Epidermal melanocyte (primary cell): ENCODE data around the gene VCX.
"Not testable (repeated sequence)": the region's sequence is repeated elsewhere in the genome, so short reads cannot be mapped to it uniquely, and the experiment has no call there.

Experiments used
- DNase-seq: peaks from one replicate; pipeline ENCODE4 v3.0.0; 2011; ENCODE audit warnings: low spot score; ENCODE audit not compliant: insufficient read length

Gene VCX

DNA sequence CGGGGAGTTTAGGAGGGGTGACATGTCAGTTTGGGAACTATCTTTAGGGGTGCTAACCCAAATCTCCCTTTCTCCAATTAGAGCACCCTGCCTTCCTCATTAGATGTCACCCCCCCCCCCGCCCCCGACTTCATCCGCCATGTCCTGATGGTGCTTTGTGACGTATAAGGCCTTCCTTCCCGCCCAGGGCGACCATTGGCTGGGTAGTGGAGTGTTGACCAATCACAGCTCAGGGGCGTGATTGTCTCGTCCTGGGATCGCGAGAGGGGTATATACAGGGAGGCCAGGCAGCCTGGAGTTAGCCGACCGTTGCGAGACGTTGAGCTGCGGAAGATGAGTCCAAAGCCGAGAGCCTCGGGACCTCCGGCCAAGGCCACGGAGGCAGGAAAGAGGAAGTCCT is at the start of gene VCX:
Gene VCX (plus strand): TSS at position 301 of the 400 bp plus-strand sequence. CDS start 33 bp downstream, at position 334.
- DNase-seq: not testable (repeated sequence)

DNA sequence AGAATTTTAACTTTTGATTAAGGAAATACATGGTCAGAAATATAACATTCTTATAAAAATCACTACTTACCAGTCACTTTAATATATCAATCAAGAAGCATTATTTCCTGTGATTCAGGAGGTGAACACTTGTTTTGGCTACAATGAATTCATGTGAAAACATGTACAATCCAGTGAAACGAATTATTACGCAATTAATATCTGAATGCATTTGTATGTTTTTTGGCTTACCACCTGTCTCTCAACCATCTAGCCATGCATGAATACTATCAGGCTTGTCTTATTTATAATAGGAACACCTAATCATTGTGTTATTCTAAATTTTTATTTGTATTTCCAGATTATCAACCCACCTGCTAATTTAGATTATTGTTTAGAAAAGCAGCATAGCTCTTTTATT is 44.6 kb upstream of the VCX start:
- no peak for DNase-seq

DNA sequence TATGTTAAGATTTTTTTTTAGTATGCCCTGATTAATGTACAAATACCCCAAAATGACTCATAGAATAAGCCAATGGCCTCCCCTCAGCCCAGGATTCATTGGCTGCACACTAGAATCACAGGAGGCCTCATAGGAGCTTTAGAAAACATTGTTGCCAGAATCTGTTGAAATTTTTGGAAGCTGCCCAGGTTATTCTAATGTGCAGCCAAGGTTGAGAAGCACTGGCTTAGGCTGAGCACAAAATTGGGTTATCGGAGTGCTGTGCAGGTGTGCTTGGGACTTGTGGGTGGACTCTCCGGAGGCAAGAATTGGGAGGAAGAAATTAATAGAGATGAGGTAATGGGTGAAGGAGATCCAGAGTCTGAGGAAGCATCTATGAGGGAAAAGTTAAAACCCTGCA is 41.3 kb upstream of the VCX start:
- no peak for DNase-seq

DNA sequence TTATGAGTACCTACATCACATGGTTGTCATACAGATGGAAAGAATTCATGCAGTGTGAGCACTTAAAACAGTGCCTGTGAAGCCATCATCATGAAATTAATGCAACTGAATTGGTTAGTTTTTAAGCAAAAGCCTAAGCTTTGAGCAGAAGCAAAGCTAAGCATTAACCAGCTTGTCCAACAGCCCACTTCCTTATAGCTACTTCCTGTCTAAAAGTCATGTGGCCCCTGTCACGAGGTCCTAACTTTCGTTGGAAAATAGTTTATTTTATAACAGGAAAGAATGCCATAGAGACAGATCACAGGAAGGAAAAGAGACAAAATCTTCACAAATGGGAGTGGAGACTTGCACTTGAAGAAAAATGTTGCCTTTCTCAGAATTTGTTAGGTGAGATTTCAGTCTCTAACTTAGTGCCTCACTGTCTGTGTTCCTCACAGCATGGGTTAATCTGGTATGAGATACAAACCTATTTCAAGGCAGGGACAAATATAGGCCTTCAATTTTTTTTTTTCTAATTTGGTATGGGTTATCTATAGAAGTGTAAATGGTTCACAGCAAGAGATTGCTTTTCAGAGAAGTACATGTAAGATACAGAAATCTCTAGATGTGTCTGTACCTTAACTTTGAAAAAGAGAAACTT is 27.7 kb upstream of the VCX start:
- no peak for DNase-seq

DNA sequence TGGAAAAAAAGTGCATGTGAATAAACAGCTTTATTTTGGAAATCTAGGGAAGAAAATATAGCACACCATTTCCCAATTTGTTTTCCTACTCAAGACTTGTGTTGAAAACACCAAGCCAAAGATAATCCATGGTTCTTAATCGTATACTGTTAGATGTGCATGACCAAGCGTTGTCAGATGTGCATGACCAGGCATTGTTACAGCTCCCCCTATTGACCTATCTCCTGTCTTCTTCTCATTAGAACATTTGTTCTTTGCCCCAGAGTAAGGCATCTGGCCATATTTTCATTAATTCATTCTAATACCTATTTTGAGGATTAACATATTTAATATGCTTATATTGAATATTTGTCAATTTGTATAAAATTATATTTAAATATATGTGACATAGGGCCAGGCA is 14.4 kb upstream of the VCX start:
- DNase-seq: no peak

DNA sequence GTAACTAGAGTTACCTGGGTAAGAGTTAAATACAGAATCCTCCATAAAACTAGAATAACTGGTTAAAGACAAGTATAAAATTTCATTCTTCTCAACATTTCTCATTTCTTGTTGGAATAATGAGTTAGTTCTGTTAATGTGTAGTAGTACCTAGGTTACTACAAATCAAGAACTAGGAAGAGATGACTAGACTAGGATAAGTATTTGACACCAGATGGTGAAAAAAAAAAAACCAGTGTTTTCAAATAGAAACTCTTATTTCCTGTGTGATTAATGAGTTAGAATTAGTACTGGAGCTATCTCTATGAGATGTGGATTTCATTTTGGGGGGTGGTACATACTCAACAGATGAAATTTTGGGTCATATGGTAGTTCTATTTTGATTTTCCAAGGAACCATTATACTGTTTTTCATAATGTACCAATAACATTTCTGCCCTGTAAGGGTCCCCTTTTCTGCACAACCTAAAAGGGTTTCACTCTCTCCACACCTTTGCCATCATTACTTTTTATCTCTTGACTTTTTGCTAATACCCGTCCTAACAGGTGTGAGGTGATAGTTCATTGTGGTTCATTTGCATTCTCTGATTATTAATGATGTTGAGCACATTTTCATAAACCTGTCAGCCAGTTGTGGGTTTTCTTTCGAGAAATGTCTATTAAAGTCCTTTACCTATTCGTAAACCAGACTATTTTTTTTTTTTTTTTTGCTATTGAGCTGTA is 1.7 kb upstream of the VCX start:
- DNase-seq: no peak

DNA sequence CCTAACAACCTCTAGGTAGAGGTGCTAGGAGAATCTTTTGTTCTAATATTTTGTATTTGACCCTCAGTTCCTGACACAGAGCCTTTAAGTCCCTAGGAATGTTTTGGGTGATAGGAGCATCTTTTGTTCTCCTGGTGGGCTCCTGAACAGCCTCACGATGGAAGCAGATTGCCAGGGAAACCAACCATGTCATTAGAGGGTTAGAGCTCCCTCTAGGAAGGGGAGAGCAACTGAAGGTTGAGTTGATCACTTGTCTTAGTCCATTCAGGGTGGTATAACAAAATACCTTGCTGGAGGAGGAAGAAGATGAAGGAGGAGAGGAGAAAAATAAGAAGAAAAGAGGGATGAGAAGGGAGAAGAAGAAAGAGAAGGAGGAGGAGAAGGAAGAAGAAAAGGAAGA is 9.2 kb downstream of the VCX start:
- DNase-seq: no peak

DNA sequence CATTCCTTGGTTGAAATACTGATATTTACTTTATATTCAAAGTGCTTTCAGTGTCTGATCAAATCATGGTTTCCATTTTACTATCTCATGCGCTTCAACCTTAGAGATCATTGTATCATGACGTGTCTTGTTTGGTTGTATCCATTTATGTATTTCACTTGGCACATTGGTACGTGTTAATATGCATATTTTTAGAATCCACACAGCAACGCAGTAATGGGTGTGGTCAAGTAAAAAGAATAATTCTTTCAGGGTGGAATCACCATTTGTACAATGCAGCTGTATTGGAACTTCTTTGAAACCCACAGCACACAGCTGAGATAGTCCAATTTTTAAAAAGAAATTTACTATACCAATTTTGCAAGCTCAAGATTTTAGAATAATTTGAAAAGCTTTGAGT is 29.1 kb downstream of the VCX start:
- DNase-seq: no peak

DNA sequence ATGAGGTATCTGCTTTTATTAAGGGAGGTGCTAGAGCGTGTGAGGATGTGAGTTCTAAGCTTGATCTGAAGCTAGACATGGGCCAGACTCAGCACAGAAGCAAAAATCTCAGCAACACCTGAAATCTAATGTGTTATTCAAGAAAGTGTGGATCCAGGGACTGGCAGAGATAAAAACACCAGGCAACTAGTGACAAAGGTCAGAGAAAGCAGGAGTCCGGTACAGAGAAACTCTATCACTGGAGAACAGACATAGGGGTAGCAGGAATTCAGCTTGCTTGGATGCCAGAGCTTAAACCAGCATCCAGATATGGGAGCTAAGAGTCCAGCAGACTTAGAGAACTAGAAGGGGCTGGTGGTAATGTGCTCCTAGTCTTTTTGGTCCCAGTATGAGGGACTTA is 34.0 kb downstream of the VCX start:
- DNase-seq: no peak

DNA sequence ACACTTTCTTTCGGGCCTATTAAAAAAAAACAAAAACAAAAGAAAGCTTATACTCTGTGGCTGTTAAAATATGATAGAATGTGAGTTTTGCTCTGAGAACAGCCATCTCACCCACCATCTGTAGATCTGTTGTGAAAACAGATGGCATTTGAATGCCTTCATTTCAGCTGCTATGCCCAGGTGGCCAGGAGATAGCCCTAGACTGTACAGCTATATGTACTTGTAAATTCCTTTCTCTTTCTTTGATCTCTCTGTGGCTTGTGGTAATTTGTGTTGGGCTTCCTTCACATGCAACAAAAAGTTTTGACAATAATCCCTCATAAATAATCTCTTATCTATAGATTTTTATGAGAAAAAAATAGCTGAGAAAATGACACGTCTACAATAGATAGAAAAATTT is 46.2 kb downstream of the VCX start:
- no peak for DNase-seq

DNA sequence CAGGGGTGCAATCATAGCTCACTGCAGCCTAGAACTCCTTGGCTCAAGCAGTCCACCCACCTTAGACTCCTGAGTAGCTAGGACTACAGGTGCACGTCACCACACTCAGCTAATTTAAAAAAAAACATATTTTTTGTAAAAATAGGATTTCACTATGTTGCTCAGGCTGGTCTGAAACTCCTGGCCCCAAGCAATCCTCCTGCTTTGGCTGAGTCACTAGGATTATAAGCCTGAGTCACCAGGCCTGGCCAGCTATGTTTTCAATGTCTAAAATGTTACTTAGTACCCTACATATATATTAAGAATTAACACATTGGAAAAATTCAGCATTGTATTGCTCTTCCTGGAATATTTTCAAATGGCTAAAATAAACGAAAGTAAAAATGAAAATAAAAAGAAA is 46.7 kb downstream of the VCX start:
- DNase-seq: no peak

DNA sequence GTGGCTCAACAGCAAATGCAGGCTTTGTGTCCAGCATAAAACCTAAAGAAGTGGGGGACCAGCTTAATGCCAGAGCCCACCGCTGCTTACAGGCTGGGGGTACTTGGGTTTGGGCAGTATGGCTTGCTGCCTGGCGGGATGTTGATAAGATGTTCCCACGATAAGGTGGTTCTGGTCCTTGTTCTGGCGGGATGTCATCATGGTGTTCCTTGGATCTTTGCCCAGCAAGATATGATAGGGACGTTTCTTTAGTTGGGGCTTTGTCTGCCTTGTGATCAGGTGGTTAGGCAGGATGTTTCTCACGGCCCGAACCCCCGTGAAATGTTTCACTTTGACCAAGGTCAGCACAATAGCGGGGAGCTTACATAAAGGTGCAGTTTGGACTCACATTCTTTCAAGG is 49.0 kb downstream of the VCX start:
- DNase-seq: no peak
